ENCODE data around the gene SLC4A1.

The SLC4A1 gene

DNA sequence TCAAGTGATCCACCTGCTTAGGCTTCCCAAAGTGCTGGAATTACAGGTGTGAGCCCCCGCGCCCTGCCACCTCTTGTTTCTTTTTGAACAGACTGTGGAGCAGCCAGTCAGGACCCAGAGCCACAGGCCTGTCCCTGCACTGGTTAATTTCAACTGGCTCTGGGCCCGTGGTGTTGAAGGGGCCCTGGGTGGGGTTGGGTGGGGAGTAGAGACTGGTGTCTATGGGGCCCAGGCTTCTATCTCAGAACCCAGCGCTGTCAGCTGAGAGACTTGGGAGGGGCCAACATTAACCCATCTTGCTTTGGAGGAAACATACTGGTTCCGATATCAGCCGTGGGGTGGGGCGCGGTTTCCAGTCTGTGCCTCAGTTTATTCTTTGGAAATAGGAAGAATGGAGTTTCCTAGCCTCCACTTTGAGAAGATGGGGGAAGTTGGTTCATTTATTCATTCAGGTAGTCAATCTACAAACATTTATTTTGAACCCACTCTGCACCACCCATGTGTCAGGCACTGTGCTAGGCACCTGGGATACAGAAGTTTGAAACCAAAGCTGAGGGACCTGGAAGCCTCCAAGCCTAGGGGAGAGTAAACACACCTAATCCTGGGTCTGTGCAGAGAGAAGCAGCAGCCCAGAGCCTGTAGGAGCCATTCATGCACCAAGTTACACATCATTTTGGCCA, 15.5 kb upstream of the SLC4A1 start:
- no peak for DNase-seq

- no peak for DNase-seq
Measured at GRCh38 chr17:44282264-44282663, 14.3 kb upstream of the SLC4A1 start.

- no peak for DNase-seq
Measured at GRCh38 chr17:44281570-44281969, 13.6 kb upstream of the SLC4A1 start.

- no peak for DNase-seq
Measured at GRCh38 chr17:44280392-44280937, 12.5 kb upstream of the SLC4A1 start.

GRCh38 chr17:44279666-44280391, 11.9 kb upstream of the SLC4A1 start:
- DNase-seq: no peak

- DNase-seq: no peak
Measured at GRCh38 chr17:44279346-44279665, 11.4 kb upstream of the SLC4A1 start.

DNA sequence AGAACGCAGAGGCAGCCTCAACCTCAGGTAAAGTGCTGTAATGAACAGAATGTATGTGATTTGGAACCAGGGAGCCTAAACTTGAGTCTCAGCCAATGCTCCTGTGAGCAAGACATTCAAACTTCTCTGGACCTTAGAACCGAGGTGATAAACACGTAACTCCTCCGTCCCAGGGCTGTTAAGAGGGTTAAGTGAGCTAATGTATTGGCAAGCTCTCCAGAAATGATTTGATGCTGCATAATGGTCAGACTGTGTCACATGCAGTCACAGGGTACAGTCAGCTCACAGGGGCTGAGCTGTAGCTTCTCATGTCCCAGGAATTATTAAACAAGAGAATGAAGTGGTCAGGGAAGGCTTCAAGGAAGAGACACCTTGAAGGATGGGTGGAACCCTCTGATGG, 10.0 kb upstream of the SLC4A1 start:
- no peak for DNase-seq

GRCh38 chr17:44273607-44274006, 5.7 kb upstream of the SLC4A1 start:
- no peak for DNase-seq

DNA sequence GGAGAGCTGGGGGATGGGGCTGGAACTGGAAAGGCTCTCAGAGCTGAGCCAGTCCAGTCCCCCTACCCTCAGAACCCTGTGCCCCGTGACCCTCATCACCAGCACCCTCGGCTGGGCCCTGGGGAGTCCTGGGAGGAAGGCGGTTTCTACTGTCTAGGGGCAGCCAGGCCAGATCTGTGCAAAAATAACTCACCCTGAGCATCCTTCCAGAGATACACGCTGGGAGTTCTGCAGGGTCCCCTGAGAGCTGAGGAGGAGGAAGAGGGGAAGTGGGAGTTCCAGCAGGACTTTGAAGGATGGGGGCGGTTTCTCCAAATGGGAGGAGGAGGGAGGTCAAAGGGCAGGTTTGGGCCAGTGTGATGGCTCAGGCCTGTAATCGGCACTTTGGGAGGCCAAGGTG, 5.0 kb upstream of the SLC4A1 start:
- no peak for DNase-seq

DNA sequence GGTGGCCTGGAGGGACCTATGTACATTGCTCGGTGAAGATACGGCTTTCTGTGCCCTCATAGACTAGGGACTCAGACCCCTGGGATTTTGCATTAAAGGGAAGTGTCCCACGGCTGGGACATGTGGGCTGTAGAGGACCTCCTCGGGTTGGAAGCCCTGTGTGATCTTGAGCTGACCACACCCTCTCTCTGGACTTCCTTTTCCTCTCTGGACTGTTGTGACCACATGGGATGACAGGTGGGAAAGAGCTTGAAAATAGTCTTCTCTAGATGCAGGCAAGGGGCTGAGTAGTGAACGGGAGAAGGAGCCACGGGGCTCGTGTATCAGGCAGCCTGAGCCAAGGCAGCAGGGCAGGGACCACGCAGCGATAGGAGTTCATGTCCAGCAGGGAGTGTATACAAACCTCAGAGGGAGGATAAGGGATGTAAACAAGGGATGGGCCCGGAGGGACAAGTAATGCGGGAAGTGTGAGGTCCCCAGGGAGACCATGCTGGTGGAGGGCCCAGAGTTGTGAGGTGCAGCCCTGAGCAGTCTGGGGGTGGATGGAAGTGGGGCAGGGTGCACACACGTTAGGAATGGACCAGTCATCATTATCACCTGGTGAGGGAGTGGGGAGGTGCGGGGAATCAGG, 4.5 kb upstream of the SLC4A1 start:
- no peak for DNase-seq

DNA sequence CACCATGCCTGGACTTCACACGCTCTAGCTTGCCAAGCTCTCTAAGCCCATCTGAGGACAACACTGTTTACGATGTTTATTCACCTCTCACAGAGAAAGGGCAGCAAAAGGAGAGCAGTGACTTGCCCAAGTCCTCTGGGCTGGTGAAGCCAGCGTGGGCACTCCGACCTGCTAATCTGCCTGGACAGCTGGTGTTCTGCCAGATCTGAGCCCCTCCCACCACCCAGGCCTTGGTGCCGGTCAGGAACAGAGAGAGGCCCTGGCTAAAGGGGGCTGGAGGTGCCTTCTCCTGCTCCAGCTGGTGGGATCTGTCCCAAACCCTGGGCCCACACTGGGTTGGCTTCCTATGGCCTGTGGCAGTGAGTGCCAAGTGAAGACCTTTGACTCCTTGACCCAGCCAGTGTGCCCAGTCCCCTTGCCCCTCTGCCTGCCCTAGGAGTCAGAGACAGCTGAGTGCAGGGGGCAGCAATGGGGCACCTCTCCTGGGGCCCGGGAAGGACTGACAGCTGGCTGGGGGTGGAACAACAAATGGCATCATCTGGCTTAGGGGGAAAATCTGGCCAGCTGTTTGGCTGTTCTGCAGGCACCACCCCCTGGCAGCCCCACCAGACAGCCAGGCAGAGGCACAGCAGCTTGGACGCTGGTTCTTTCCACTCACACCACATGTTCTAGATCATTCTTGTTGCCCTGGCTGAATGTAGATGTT, 1.8 kb upstream of the SLC4A1 start:
- DNase-seq: no peak

DNA sequence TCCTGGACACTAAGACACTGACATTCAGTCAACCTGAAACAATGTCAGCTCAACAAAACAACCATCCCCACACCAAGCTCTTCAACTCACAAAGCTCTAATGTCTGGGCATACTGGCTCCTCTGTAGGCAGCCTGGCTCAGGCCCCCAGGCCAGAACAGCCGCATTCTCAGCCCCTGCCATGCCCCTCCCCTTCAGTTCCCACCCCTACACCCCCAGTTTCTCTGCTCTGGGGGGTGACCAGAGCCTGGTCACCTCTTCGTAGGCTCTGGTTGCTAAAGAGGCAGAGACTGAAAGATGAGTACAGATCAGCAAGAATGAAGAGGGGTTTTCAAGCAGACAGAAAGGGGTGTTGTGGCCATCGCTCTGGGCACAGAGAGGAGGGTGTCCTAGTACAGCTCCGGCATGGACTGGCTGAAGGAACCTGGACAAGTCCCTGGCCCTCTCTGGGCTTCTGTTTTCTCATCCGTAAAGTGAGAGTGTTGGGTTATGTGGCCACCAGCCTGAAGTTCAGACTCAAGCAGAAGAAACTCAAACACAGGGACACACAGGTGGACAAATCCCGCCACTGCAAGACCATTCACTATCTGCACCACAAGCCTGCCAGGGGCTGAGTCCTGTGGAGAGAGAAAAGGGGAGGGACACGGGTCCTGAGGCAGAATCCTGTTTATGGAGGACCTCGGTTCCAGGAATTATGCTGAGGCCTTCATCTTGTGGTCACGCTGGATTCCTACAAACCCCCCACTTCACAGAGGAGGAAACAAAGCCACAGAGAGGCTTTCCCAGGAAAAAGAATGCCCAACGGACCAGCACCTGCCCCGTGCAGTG, 987 bp upstream of the SLC4A1 start:
- DNase-seq: no peak

DNA sequence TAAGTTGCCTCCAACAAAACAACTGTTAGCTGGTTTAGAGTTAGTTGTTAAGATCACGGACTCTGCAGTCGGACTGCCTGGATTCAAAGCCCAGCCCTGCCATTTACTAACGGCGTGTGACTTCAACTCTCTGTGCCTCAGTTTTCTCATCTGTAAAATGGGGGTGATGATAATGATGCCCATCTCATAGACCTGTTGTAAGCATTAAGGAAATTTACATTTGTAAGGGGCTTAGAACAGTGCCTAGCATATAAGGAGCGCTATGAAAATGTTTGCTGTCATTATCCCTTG, 825 bp downstream of the SLC4A1 start:
- no peak for DNase-seq

GRCh38 chr17:44266402-44267164, 1.4 kb downstream of the SLC4A1 start:
- DNase-seq: no peak

GRCh38 chr17:44263345-44263902, 4.5 kb downstream of the SLC4A1 start:
- no peak for DNase-seq

DNA sequence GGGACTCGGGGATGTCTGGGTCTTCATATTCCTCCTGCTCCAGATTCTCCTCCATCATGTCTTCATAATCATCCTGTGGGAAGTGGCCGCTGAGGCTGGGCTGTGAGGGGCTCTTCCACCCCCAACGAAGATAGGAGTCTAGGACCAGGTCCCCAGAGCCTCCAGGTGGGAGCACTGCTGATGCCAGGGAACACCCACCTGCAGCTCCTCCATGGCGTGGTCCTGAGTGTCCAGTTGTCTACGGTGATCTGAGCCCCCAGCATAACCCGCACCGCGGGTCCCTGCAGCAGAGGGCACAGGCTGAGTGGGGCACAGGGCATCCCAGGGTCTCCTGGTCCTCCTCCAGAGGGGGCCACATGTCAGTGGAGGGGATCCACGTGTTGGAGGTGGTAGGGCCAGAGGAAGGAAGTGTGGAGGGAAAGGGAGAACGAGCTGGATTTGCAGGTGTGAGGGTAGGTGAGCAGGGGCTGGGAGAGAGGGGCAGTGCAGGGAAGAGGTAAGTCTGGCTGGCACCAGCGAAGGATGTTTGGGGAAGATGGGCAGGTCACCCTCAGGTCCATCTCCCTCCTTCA, 5.2 kb downstream of the SLC4A1 start:
- DNase-seq: no peak

DNA sequence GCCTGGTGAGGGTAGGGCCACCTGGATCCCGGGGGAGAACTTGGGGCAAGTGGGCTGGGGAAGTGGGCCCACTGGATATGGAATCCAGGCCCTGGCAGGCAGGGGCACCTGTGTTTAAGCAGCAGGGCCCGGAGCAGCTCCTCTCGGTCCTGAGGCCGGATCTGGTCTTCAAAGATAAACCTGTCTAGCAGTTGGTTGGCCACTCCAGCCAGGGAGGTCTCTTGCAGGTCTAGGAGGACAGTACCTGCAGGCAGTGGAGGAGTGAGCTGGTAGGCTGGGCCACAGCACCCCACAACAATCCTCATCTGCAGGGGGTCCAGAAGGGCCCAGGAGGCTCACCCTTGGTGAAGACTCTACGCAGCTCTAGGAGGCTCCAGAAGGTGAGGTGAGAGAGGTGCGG, 7.6 kb downstream of the SLC4A1 start:
- no peak for DNase-seq

- DNase-seq: no peak
Measured at GRCh38 chr17:44258811-44259351, 9.1 kb downstream of the SLC4A1 start.

DNA sequence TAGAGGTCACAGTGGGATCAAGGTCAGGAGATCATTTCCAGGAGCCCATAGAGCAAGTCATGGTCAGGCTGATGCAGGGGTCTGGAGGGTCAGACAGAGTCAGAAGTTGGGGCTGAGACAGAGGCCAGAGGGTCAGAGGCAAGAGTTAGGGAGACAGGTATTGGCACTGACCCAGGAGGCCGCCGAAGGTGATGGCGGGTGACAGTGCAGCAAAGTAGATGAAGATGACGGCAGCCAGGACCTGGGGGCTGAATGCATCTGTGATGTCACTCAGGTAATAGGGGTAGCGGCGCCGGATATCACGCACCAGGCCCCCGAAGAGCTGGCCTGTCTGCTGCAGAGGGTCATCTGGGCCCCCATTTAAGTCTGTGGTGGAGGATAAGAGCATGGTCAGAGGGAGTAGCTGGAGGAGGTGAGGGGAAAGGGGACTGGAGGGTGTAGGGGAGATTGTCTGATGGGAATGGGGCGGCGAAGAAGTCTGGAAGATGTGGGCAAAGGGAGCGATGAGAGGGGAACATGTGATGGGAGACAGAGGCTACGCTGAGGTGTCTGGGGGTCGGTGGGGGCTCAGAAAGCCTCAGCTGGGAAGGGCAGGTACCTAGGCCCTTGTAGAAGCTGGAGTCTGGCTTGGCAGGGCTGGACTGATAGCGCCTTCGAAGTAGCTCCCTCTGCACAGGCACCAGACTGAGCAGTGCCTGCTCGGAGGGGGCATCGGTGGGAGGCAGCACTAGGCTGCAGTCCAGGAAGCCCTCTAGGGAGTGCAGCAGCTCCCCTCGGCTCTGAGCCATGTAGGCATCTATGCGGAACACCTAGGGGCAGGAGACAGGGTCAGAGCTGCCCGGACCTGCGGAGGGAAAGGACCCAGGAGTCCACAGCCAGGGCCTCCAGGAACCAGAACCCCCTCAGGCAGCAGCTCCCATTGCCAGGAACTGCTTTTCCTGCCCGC, 9.8 kb downstream of the SLC4A1 start:
- DNase-seq: no peak

- DNase-seq: no peak
Measured at GRCh38 chr17:44256671-44257070, 11.3 kb downstream of the SLC4A1 start.

All from amniotic stem cell (primary cell).